ENCODE results near the gene NNAT. TPM values are rescaled to one million over a fixed set of nuclear protein-coding genes. Genes with fewer than 3 reads are reported as not detected.

NNAT gene
- total and polyA plus RNA-seq, 2 of the 8 experiments (the other 6 are each of a cell fraction or from before 2014, with no cell fraction given): 66.8 to 175 TPM

DNA sequence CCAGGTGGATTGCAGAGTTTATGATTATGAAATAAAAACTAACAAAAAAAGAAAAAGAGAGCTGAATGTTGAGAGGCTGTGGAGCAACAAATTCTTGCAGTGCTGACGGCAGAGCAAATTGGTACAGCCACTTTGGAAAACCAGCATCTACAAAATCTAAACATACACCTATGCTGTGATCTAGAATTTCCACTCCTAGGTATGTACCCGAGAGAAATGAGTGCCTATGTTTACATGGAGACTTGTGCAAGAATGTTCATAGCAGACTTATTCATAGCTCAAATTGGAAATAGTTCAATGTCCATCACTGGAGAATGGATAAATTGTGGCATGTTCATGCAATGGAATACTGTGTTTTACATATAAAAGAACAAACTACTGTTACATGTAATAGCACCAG is 9.6 kb downstream of the NNAT start (continued):
- no peak for TF ChIP-seq TAF1 (IDR thresholded peaks at IDR 0.05; ENCODE audit: low read depth, low read length)
